Measurements from ENCODE around the gene SMIM7. TPM values are rescaled to one million over a fixed set of nuclear protein-coding genes. Genes with fewer than 3 reads are reported as not detected.

The SMIM7 gene
- total RNA-seq, 1 experiment from 2014 or later, result 66.4 TPM

- no peaks in the 10 kb centered on the region for H3K27me3 ChIP-seq (ENCODE audit: insufficient read depth, low read length)
- CTCF ChIA-PET, result no interaction called here
Observed at GRCh38 chr19:16649734-16650133, 10.2 kb downstream of the SMIM7 start.

GRCh38 chr19:16645140-16645539 is 14.8 kb downstream of the SMIM7 start:
- POLR2A ChIA-PET, result no interaction called here
- Histone ChIP-seq H3K27me3 (ENCODE audit: insufficient read depth, low read length) (no peaks in the 10 kb centered on the region), H3K4me3 (replicated peaks in 1 of 2; ENCODE audit: low read depth in 1 of 2, low read length in 2 of 2) (no peak overlapping the region), H2AFZ (ENCODE audit: low read depth, low read length, poor library complexity, severe bottlenecking) (no peak overlapping the region), H3K4me1 (ENCODE audit: control insufficient read depth in 1 of 2, insufficient read depth in 2 of 2, low read length in 2 of 2) (no peaks in the 10 kb centered on the region), H3K27ac (ENCODE audit: low read depth, low read length) (no peak overlapping the region), H3K79me2 (ENCODE audit: insufficient read depth, low read length) (peaks cover 62% of the 10 kb centered on the region), H3K9me2 (ENCODE audit: insufficient read depth) (no peaks in the 10 kb centered on the region), H4K20me1 (ENCODE audit: insufficient read depth) (no peaks in the 10 kb centered on the region), H3K36me3 (ENCODE audit: control insufficient read depth in 1 of 2, insufficient read depth in 2 of 2, low read length in 2 of 2) (peaks cover 40 to 42% of the 10 kb centered on the region in 2 experiments), H3K4me2 (ENCODE audit: low read length) (no peak overlapping the region), H3K9ac (ENCODE audit: low read length) (no peak overlapping the region), H3K9me3 (ENCODE audit: control insufficient read depth in 1 of 2, insufficient read depth in 1 of 2, low read depth in 1 of 2, low read length in 2 of 2) (no peaks in the 10 kb centered on the region)
- DNase-seq (ENCODE audit: low read depth, low spot score) (no peak), ATAC-seq (no peak)
- CTCF ChIA-PET, result no interaction called here
- intact Hi-C loops (cut with micrococcal nuclease), result no loop called here
- TF ChIP-seq FOSL1 (IDR thresholded peaks at IDR 0.05; ENCODE audit: low read depth) (no peak), YY1 (IDR thresholded peaks at IDR 0.05; ENCODE audit: extremely low read depth, insufficient replicate concordance, low read depth, low read length) (no peak), ELF1 (IDR thresholded peaks at IDR 0.05; ENCODE audit: borderline replicate concordance, low read depth) (no peak), ZFX (IDR thresholded peaks at IDR 0.05) (no peak), ATF3 (IDR thresholded peaks at IDR 0.05) (no peak), SRF (IDR thresholded peaks at IDR 0.05; ENCODE audit: low read depth) (no peak), TCF7L2 (IDR thresholded peaks at IDR 0.05; ENCODE audit: borderline replicate concordance, extremely low read depth, insufficient read depth, insufficient read length) (no peak), SIN3A (IDR thresholded peaks at IDR 0.05; ENCODE audit: low read depth) (no peak), EGR1 (IDR thresholded peaks at IDR 0.05; ENCODE audit: low read depth) (no peak)
- RAD21 ChIA-PET (ENCODE audit: low non-redundant PET in 1 of 2, low total read pairs in 2 of 2, uncharacterized antibody in 2 of 2, unreplicated experiment in 2 of 2), result no interaction called here
- BruUV-seq (replicated peaks), result no TSS peak

More at GRCh38 chr19:16649734-16650133, 10.2 kb downstream of the SMIM7 start:
- peaks cover 42 to 52% of the 10 kb centered on the region in 2 experiments for H3K36me3 ChIP-seq (ENCODE audit: control insufficient read depth in 1 of 2, insufficient read depth in 2 of 2, low read length in 2 of 2)
- no TSS peak for BruUV-seq (replicated peaks)
- no peak overlapping the region for H2AFZ ChIP-seq (ENCODE audit: low read depth, low read length, poor library complexity, severe bottlenecking)
- no peaks in the 10 kb centered on the region for H3K4me1 ChIP-seq (ENCODE audit: control insufficient read depth in 1 of 2, insufficient read depth in 2 of 2, low read length in 2 of 2)
- H3K27ac ChIP-seq (ENCODE audit: low read depth, low read length), result no peak overlapping the region
- no peaks in the 10 kb centered on the region for H3K9me3 ChIP-seq (ENCODE audit: control insufficient read depth in 1 of 2, insufficient read depth in 1 of 2, low read depth in 1 of 2, low read length in 2 of 2)
- peaks cover 30% of the 10 kb centered on the region for H3K79me2 ChIP-seq (ENCODE audit: insufficient read depth, low read length)
- RAD21 ChIA-PET (ENCODE audit: low non-redundant PET in 1 of 2, low total read pairs in 2 of 2, uncharacterized antibody in 2 of 2, unreplicated experiment in 2 of 2), result no interaction called here
- H3K9ac ChIP-seq (ENCODE audit: low read length), result no peak overlapping the region
- POLR2A ChIA-PET, result interaction anchor here (1.3 kb wide), 1 partner anchor 11 kb away, joined by 5 read pairs; the partner anchor contains the start of gene SMIM7
- no peak for DNase-seq (ENCODE audit: low read depth, low spot score)
- no peaks in the 10 kb centered on the region; the same call in 1 of the 2 replicates for H4K20me1 ChIP-seq (ENCODE audit: insufficient read depth)
- no peaks in the 10 kb centered on the region for H3K9me2 ChIP-seq (ENCODE audit: insufficient read depth)
- no peak overlapping the region for H3K4me2 ChIP-seq (ENCODE audit: low read length)
- TF ChIP-seq ZNF274 (IDR thresholded peaks at IDR 0.05; ENCODE audit: low read depth, low read length) (no peak), MAX (IDR thresholded peaks at IDR 0.05) (no peak), SIN3A (IDR thresholded peaks at IDR 0.05; ENCODE audit: low read depth) (no peak), CEBPB (IDR thresholded peaks at IDR 0.05; ENCODE audit: low read depth) (no peak), FOSL1 (IDR thresholded peaks at IDR 0.05; ENCODE audit: low read depth) (no peak), ELF1 (IDR thresholded peaks at IDR 0.05; ENCODE audit: borderline replicate concordance, low read depth) (no peak)
- no peak for ATAC-seq
- H3K4me3 ChIP-seq (replicated peaks in 1 of 2; ENCODE audit: low read depth in 1 of 2, low read length in 2 of 2), result no peak overlapping the region
- intact Hi-C loops (cut with micrococcal nuclease), result no loop called here
